ENCODE measurements around the gene ACOT9.
A peak's percentile ranks its signal among the peaks of the same experiment; 100 is the strongest.
"Not testable (repeated sequence)": the region's sequence is repeated elsewhere in the genome, so short reads cannot be mapped to it uniquely, and the experiment has no call there.

ACOT9 gene, protein sequence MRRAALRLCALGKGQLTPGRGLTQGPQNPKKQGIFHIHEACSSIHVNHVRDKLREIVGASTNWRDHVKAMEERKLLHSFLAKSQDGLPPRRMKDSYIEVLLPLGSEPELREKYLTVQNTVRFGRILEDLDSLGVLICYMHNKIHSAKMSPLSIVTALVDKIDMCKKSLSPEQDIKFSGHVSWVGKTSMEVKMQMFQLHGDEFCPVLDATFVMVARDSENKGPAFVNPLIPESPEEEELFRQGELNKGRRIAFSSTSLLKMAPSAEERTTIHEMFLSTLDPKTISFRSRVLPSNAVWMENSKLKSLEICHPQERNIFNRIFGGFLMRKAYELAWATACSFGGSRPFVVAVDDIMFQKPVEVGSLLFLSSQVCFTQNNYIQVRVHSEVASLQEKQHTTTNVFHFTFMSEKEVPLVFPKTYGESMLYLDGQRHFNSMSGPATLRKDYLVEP

DNA sequence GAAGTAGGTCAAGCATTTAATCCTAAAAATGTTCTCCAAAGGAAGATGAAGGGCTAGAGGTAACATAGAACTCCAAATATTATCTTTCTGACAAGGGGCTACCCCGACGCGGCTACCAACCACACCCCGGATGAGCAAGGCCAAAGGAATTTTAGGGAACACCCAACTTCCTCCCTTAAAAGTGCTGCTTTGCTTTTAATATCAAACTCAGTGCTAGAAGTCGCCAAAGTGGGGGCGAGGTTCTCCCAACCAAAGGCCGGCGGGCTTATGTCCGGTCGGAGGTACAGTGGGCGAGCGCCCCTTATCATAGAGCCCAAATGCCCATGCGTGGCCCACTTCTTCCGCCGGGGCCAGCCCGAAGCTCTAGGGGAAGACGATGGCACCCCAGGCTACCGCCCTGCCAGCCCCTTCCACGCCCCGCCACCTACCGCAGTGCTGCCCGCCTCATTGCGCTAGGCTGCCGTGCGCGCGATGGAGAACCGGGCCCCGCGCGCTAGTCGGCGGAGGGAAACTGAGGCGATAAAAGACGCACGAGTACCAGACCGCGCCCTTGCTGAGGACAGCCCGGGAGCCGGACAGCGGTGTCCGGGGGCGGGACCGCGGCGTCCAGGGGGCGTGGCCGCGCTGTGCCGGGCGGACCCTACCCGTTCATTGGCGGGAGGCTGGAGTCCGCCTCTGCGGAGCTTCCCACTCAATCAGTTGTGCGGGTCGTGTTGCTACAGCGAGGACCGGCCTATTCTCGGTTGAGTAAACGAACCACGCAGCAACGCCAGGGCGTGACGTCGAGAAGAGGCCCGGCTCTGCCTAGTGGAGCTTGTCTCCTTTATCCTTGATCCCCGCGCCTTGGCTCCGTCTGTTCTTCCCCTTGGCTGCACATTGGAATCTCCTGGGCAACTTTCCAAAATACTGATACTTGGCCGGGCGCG, at the start of gene ACOT9:
Gene ACOT9, minus strand, starts transcription at position 580 of the 926 bp plus-strand sequence. Its CDS starts 132 bp downstream, at position 448.
- DNase-seq, result peak; percentile 80

DNA sequence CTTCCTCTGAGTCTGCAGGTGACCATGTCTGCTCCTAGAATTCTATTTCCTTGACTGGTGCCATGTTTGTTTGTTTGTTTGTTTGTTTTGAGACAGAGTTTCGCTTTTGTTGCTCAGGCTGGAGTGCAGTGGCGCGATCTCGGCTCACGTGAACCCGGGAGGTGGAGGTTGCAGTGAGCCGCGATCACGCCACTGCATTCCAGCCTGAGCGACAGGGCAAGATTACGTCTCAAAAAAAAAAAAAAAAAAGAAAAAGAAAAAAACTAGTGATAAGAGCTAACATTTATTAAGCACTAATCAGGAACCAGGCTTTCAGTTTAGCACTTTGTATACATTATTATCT, 47.0 kb upstream of the ACOT9 start:
- no peak for DNase-seq

DNA sequence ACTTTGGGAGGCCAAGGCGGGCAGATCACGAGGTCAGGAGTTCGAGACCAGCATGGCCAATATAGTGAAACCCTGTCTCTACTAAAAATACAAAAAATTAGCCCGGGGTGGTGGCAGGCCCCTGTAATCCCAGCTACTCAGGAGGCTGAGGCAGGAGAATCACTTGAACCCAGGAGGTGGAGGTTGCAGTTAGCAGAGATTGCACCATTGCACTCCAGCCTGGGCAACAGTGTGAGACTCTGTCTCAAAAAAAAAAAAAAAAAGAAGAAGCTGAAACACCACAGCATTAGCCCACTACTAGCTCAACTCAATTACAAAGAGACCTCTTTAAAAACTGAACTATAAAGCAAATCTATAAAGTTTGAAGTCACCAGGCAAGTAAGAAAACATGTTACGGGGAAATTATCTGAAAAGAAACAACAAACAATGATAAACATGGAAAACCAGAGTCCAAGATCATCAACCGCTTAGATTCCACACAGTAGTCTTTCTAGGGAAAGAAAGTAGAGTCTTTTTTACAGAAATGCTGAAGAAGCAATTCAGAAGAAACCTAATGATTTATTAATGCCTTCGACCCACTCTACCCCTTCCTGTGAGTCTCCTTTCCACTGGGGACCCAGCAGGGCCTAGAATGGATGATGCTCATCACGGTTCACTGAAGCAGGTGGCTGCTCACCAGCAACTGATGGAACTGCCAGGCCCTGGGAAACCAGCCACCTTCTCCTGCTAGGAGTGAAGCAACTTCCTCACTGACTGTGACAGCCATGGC, 46.5 kb upstream of the ACOT9 start:
- no peak for DNase-seq

DNA sequence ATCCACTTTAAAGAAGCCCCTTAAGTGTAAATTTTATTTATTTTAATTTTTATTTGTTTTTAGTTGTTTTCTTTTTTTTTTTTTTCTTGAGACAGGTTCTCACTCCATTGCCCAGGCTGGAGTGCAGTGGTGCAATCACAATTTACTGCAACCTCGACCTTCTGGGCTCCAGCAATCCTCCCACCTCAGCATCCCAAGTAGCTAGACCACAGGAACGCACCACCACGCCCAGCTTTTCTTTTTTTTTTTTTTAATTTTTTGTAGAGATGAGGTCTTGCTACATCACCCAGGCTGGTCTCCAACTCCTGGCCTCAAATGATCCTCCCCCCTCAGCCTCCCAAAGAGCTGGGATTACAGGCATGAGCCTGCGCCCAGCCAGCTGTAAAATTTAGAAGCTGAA, 45.9 kb upstream of the ACOT9 start:
- no peak for DNase-seq

DNA sequence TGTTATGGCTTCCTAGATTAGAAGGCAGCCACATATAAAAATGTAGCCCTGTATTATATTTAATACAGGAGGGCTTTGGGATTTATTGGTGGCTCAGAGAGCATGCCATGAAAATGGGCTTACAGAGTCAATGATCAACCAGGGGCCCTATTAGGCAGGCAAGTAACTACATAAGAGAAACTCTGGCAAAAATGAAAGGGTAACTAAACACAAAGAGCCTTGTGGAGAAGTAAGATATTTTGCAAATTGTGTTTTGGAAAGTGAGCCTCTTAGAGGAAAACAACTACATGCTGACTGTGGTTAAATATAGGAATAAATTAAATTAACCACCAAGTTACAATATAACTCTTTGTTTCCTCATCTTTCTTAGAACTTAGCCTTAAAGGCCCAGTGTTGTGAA, 45.4 kb upstream of the ACOT9 start:
- DNase-seq, result no peak

DNA sequence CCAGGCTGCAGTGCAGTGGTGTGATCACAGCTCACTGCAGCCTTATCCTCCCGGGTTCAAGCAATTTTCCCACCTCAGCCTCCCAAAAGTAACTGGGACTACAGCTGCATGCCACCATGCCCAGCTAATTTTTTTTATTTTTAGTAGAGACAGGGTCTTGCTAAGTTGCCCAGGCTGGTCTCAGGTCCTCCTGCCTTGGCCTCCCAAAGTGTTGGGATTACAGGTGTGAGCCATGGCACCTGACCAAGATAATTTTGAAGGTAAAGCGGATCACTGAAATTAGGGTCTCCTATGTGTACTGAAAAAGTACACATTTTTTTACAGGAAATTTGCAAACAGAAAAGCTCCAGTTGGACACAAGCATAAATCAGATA, 44.7 kb upstream of the ACOT9 start:
- no peak for DNase-seq

DNA sequence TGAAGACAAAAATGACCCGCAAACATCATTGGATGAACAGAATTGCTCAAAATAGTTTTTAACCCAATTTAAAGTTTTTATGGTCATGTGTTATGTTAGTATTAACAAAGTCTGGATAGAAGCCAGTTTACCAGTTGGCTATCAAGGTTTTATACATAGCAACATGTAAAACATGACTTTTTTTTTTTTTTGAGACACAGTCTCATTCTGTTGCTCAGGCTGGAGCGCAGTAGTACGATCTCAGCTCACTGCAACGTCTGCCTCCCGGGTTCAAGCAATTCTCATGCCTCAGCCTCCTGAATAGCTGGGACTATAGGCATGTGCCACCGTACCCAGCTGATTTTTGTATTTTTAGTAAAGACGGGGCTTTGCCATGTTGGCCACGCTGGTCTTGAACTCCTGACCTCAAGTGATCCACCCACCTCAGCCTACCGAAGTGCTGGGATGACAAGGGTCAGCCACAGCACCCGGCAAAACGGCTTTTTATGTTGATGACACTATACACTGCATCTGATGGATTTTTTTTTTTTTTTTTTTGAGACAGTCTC, 43.3 kb upstream of the ACOT9 start:
- no peak for DNase-seq

DNA sequence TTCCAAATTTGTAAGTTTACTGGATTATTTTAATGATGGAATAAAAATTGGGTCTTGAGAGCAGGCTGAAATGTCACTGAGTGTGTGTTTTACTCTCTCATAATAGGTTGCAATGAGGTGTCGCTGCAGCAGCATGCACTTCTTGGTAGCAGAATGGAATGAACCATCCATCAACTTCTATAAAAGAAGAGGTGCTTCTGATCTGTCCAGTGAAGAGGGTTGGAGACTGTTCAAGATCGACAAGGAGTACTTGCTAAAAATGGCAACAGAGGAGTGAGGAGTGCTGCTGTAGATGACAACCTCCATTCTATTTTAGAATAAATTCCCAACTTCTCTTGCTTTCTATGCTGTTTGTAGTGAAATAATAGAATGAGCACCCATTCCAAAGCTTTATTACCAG, 42.5 kb upstream of the ACOT9 start:
- DNase-seq, result no peak

DNA sequence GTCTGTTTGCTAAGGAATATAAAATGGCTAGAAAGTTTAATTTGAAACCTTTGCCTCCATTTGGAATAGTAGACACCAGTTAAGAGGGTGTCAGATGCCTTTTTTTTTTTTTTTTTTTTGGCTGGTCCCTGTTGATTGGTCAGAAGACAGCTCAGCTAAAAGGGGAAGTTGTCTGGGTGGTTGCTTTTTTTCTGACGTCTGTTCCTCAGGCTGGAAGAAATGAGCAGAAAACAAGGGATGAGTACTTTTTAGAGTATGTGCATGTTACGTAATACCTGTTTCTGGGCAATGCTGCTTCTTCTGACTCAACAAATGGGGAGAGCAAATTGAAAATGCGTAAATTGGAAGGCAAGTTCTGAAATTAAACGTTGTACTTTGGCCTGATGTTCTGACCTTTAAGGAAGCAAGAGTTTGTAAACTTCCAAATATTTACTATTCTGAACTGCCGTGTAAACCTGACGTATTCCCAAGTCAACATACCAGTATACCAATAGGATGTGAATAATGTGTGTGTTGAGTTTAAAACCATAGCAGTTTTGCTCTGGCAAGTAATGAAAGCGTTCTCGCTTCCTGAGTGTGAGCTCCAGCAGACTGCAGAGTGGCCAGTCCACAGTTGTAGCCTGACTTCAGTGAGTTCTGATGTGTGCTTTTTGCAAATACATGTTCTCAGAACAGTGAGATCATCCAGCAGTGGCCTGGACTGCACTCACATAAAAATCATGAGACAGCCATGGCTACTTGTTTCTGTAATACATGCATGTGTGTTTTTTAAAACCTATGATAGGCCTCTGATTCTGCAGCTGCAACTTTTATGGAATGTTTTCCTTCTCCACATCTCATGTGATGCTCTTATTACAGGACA, 41.6 kb upstream of the ACOT9 start:
- no peak for DNase-seq

DNA sequence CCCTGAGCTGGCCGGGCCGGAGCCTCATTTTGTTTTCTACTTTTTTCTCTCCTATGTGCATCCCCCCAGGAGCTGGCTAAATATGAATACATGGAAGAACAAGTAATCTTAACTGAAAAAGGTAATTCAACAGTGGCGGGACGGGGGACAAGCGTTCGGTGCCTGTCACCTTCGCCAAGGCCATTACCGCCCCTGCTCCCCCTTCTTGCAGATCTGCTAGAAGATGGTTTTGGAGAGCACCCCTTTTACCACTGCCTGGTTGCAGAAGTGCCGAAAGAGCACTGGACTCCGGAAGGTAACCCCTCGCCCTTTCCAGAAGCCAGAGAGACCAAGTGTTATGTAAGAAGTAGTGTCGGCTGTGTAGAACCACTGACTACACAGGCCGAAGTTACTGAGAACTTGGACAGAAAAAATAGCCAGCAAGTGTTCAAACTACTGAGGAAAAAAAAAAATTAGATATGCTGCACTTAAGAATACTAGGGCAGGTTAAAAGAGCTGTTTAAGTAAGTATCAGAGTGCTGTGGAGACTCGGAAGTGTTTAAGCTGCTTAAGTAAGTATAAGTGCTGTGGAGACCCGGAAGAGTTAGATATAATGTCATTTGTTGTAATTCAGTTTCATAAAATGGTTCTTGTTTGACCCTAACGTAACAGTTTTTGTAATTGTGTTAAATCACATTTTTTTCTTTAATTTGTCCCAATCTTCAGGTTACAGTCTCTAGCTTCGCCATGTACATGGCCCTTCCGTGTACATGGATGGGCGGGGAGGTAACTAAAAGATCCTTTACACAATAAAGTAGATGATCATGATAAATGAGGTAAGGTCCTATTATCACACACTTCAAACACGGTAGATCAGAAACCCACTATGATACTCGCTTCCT, 40.8 kb upstream of the ACOT9 start:
- no peak for DNase-seq

DNA sequence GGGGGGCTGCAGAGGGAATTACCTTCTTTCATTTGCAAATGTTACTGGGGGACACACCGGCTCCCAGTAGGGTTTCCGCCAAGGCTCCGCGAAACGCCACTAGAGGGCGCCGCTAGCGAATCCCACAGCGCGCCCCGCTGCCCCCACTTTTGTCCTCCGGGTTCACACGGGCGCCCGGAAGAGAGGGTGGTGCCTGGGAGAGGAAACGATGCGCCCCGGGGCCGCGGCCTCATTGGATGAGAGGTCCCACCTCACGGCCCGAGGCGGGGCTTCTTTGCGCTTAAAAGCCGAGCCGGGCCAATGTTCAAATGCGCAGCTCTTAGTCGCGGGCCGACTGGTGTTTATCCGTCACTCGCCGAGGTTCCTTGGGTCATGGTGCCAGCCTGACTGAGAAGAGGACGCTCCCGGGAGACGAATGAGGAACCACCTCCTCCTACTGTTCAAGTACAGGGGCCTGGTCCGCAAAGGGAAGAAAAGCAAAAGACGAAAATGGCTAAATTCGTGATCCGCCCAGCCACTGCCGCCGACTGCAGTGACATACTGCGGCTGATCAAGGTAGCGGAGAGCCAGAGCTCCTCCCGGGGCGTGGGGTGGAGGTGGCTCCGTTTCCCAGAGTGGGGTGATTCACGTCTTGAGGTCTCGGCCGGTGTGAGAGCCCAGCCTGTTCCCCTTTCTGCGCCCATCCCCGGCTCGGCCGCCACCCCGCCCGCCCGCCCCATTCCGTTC, 40.0 kb upstream of the ACOT9 start, which contains the start of gene SAT1:
Gene SAT1, plus strand, starts transcription at position 311 of the 726 bp plus-strand sequence. Its CDS starts 179 bp downstream, at position 490.
- DNase-seq, result peak; percentile 93

DNA sequence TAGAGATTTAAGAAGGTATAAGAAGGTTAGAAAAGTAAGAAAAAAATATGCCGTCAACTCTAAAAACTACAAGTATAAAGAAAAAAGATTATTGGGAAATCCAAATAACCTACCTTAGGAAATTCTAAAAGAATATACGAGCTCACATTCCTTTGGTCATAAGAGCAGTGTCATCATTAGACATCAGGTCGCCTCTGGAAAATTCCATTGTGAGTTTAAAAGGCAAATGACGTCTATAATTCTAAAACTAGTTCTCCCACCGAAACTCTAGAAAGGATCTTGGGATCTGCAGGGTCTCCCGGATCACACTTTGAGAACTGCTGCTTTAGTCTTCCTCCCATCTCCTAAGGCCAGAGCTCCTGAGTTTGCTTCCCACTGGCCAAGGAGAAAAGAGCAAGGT, 39.4 kb upstream of the ACOT9 start:
- no peak for DNase-seq

DNA sequence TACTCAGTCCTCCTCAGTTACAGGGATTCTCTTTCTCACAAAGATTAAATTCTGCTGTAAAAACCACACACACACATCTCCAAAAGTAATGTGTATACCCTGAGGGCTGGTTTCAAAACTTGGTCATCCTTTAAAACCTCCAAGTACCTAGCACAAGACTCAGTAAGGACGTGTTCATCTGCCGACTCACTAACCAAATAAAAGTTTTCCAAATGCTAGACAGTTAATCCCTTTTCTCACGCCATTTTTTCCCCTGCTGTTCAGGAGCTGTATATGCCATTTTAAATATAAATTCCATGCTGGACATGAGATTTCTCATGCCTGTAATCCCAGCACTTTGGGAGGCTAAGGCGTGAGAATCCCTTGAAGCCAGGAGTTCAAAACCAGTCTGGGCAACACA, 35.9 kb upstream of the ACOT9 start:
- DNase-seq, result no peak

DNA sequence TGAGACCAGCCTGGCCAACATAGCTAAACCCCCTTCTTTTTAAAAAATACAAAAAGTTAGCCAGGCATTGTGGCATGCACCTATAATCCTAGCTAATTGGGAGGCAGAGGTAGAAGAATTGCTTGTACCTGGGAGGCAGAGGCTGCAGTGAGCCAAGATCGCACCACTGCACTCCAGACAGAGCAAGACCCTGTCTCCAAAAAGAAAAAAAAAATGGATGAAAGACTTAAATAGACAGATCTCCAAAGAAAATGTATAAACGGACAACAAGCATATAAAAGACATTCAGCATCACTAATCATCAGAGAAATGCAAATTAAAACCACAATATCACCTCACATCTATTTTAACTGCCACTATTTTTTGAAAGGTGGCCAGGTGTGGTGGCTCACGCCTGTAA, 33.3 kb upstream of the ACOT9 start:
- DNase-seq, result no peak

DNA sequence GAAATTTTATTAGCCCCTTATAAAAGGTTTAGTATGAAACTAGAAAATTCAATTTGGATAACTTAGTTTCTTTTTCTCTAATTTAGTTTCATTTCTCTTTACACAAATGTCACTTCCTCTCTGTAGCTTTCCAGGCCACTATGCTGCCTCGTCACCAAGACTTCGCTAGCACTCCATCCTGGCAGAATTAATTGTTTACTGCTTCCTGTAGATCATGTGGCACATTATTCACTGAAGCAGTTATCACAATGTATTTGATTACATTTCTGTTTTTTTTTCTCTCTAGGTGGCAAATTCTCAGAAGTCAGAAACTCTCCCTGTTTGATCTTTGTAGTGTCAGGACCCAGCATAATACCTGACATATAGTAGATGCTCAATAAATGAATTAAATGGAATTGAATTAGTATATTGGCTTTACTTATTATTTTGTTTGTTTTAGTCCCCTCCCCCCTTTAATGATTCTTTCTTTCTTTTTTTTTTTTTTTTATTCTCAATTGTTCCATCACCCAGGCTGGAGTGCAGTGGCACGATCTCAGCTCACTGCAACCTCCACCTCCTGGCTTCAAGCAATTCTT, 30.6 kb upstream of the ACOT9 start:
- no peak for DNase-seq

DNA sequence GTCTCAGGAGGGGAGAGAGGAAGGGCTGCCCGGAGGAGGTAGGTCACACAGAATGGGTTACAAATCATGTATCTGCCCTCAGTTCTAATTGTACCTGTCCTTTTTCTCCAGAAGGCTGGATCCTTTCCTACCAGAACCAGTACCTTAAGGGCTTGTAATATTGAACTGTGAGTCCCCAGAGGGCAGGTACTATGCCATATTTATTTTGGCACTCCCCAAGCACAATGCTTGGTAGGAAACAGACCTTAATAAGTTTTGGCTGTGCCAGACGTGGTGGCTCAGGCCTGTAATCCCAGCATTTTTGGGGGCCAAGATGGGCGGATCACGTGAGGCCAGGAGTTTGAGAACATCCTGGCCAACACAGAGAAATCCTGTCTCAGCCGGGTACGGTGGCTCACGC, 28.0 kb upstream of the ACOT9 start:
- not testable (repeated sequence) for DNase-seq

DNA sequence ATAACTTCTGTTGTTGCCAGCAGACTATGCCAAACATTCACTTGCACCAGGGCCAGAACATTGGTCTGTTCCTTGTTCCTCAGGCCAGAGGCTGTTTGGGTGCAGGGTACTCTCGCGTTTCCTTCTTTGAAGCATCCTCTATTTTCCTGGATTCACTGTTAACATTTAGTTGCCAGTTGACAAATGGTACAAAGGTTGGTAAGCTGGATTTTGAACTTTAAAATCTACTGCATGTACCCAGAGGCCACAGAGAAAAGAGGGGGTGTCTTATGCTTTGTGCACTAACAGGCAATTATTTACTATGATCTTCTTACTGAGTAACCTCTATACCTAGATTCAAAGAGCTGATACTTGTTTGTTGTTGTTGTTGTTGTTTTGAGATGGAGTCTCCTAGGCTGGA, 27.1 kb upstream of the ACOT9 start:
- no peak for DNase-seq

DNA sequence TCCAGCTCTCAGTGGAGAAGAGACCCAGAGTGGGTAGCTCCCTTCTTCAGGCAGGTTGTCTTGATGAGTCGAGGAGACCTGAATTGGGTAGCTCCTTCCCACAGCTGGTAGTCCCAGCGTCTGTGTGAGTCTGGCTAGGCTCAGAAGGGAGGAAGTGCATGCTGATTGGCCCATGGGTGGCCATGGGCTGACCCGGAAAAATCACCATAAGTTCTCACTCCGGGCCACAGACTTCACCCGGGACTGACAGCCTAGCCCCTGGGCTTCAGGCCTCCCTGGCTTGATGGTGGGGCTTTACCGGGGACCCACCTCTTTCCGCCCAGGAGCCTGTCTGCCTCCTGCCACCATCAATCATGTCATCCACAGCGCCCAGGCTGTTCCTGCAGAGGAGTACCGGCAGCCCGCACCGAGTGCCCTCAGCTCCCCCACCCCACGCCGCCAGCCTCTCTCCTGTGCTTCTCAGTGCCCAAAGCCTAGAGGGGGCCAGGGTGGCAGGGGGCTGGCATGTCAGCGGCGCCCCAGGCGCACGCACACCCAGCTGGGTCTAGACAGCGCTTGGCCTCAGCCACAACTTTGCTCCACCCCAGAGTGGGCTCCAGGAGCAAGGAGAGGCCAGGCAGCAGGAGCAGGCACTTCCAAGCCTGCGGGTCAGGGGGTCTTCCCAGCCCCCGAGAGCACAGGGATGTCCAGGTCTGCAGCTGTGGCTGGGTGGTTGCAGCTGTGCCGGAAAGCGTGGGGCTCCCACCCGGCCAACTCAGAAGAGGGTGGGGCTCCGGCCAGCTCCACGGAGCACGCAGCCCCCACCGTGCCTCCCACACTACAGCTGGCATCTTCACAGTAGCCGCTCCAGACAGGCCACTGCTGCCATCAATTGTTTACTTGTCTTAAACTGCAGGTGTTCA, 23.8 kb upstream of the ACOT9 start:
- DNase-seq, result peak; percentile 12

DNA sequence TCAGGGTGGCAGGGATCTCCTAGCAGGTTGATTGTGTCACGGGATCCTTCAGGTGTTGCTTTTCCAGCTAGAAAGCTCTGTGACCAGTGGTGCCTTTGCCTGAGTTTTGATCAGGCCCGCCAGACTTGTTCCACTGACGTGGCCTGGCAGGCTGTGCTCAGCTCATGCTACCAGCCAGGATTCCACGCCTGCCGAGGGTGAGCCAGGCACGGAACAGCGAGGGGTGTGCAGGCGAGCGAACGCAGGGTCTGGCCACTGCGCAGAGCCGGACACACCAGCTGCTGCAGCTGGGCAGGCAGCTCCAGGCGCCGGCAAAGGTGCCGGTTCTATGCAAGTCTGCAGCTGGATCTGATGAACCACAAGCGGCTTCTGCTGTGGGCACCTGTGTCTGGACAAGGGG, 22.8 kb upstream of the ACOT9 start:
- no peak for DNase-seq
